IgD-negative memory B cell (primary cell): ENCODE data around the gene MYO1G. TPM values are rescaled to one million over a fixed set of nuclear protein-coding genes. Genes with fewer than 3 reads are reported as not detected.

ENCODE experiments used
- H3K27ac Mint-ChIP-seq, 3 donors: one replicate each; pipeline ENCODE4 v1.8.0; 2020 to 2022; ENCODE audit warnings: mild to moderate bottlenecking in 3 of 3, mixed read lengths in 3 of 3, moderate library complexity in 1 of 3
- H3K27me3 Mint-ChIP-seq: one replicate; pipeline ENCODE4 v1.8.0; 2021; ENCODE audit warnings: mixed read lengths
- H3K36me3 Mint-ChIP-seq: one replicate; pipeline ENCODE4 v1.8.0; 2020; ENCODE audit warnings: mild to moderate bottlenecking, mixed read lengths
- H3K4me1 Mint-ChIP-seq, 3 donors: one replicate each; pipeline ENCODE4 v1.8.0; 2020 to 2022; ENCODE audit warnings: mixed read lengths in 3 of 3, mild to moderate bottlenecking in 1 of 3
- H3K4me3 Mint-ChIP-seq, 4 donors: one replicate each; pipeline ENCODE4 v1.8.0; 2020 to 2022; ENCODE audit warnings: mild to moderate bottlenecking in 4 of 4, mixed read lengths in 4 of 4, moderate library complexity in 3 of 4
- H3K9me3 Mint-ChIP-seq, 3 donors: one replicate each; pipeline ENCODE4 v1.8.0; 2020 to 2021; ENCODE audit warnings: mixed read lengths in 3 of 3, mild to moderate bottlenecking in 1 of 3
- polyA plus RNA-seq: library from polyadenylated mRNA; unstranded; fragments of 300-500 nt; fragmentation: Illumina TruSeq; gene quantifications from one replicate; pipeline ENCODE4 v1.2.3, GENCODE V29; 2021

Gene MYO1G
- polyA plus RNA-seq, 1 donor from 2014 or later: 167 TPM

GRCh38 chr7:44989132-44989531, 10.3 kb upstream of the MYO1G start:
- peaks cover 28 to 37% (median 31%) of the 10 kb centered on the region in 3 donors for H3K4me1 Mint-ChIP-seq
- peak overlapping the region in 2 of 4 donors; percentile 22 to 23 for H3K4me3 Mint-ChIP-seq
- H3K36me3 Mint-ChIP-seq: no peaks in the 10 kb centered on the region
- H3K9me3 Mint-ChIP-seq: no peaks in the 10 kb centered on the region
- H3K27me3 Mint-ChIP-seq: no peaks in the 10 kb centered on the region
- H3K27ac Mint-ChIP-seq: peak overlapping the region in 2 of 3 donors; percentile 5 to 34

- H3K4me1 Mint-ChIP-seq: peaks cover 28 to 40% (median 36%) of the 10 kb centered on the region in 3 donors
- no peaks in the 10 kb centered on the region for H3K9me3 Mint-ChIP-seq
- H3K27me3 Mint-ChIP-seq: no peaks in the 10 kb centered on the region
- peak overlapping the region in 2 of 4 donors; percentile 22 to 32 for H3K4me3 Mint-ChIP-seq
- peak overlapping the region in 2 of 3 donors; percentile 5 to 34 for H3K27ac Mint-ChIP-seq
- no peaks in the 10 kb centered on the region for H3K36me3 Mint-ChIP-seq
Measured at GRCh38 chr7:44988701-44989100, 9.9 kb upstream of the MYO1G start.

GRCh38 chr7:44987996-44988395, 9.2 kb upstream of the MYO1G start:
- H3K9me3 Mint-ChIP-seq: no peaks in the 10 kb centered on the region
- H3K36me3 Mint-ChIP-seq: no peaks in the 10 kb centered on the region
- no peaks in the 10 kb centered on the region for H3K27me3 Mint-ChIP-seq
- peaks cover 28 to 45% (median 36%) of the 10 kb centered on the region in 3 donors for H3K4me1 Mint-ChIP-seq
- H3K27ac Mint-ChIP-seq: peak overlapping the region in 1 of 3 donors; percentile 99
- peak overlapping the region in 2 of 4 donors; percentile 58 to 95 for H3K4me3 Mint-ChIP-seq

GRCh38 chr7:44987457-44987856, 8.6 kb upstream of the MYO1G start:
- Mint-ChIP-seq H3K4me1 (peaks cover 28 to 46% (median 36%) of the 10 kb centered on the region in 3 donors), H3K27me3 (no peaks in the 10 kb centered on the region), H3K36me3 (peaks cover under 1% of the 10 kb centered on the region), H3K27ac (peak overlapping the region in 2 of 3 donors; percentile 97 to 99), H3K4me3 (peak overlapping the region; percentile 94 to 99 (median 96)), H3K9me3 (no peaks in the 10 kb centered on the region)

GRCh38 chr7:44986218-44987053, 7.6 kb upstream of the MYO1G start:
- H3K4me1 Mint-ChIP-seq: peaks cover 28 to 50% (median 39%) of the 10 kb centered on the region in 3 donors
- H3K27me3 Mint-ChIP-seq: no peaks in the 10 kb centered on the region
- peak overlapping the region; percentile 97 to 99 (median 99) for H3K27ac Mint-ChIP-seq
- peak overlapping the region; percentile 94 to 99 (median 96) for H3K4me3 Mint-ChIP-seq
- no peaks in the 10 kb centered on the region for H3K9me3 Mint-ChIP-seq
- peaks cover 1% of the 10 kb centered on the region for H3K36me3 Mint-ChIP-seq

- H3K4me1 Mint-ChIP-seq: peaks cover 32 to 54% (median 41%) of the 10 kb centered on the region in 3 donors
- no peaks in the 10 kb centered on the region for H3K9me3 Mint-ChIP-seq
- H3K27ac Mint-ChIP-seq: peak overlapping the region; percentile 97 to 99 (median 99)
- H3K4me3 Mint-ChIP-seq: peak overlapping the region; percentile 94 to 99 (median 96)
- H3K27me3 Mint-ChIP-seq: no peaks in the 10 kb centered on the region
- H3K36me3 Mint-ChIP-seq: peaks cover 3% of the 10 kb centered on the region
Measured at GRCh38 chr7:44985900-44986217, 7.0 kb upstream of the MYO1G start.

- Mint-ChIP-seq H3K9me3 (no peaks in the 10 kb centered on the region), H3K27ac (peak overlapping the region; percentile 97 to 99 (median 99)), H3K36me3 (peaks cover 3% of the 10 kb centered on the region), H3K4me3 (peak overlapping the region; percentile 94 to 99 (median 96)), H3K4me1 (peaks cover 39 to 60% (median 48%) of the 10 kb centered on the region in 3 donors), H3K27me3 (no peaks in the 10 kb centered on the region)
Measured at GRCh38 chr7:44985033-44985695, 6.3 kb upstream of the MYO1G start.

GRCh38 chr7:44984478-44984758, 5.6 kb upstream of the MYO1G start:
- Mint-ChIP-seq H3K9me3 (no peaks in the 10 kb centered on the region), H3K4me3 (peak overlapping the region; percentile 1 to 99 (median 56)), H3K27ac (peak overlapping the region; percentile 12 to 99 (median 99)), H3K27me3 (no peaks in the 10 kb centered on the region), H3K36me3 (peaks cover 3% of the 10 kb centered on the region), H3K4me1 (peaks cover 44 to 61% (median 53%) of the 10 kb centered on the region in 3 donors)

GRCh38 chr7:44983742-44984477, 5.1 kb upstream of the MYO1G start:
- Mint-ChIP-seq H3K9me3 (no peaks in the 10 kb centered on the region), H3K36me3 (peaks cover 3% of the 10 kb centered on the region), H3K4me3 (peak overlapping the region in 3 of 4 donors; percentile 18 to 99 (median 95)), H3K4me1 (peaks cover 49 to 64% (median 54%) of the 10 kb centered on the region in 3 donors), H3K27ac (peak overlapping the region; percentile 12 to 99 (median 99)), H3K27me3 (peaks cover 2% of the 10 kb centered on the region)

- H3K27ac Mint-ChIP-seq: peak overlapping the region in 1 of 3 donors; percentile 99
- H3K9me3 Mint-ChIP-seq: no peaks in the 10 kb centered on the region
- H3K36me3 Mint-ChIP-seq: peaks cover 3% of the 10 kb centered on the region
- peaks cover 2% of the 10 kb centered on the region for H3K27me3 Mint-ChIP-seq
- peaks cover 49 to 64% (median 50%) of the 10 kb centered on the region in 3 donors for H3K4me1 Mint-ChIP-seq
- peak overlapping the region in 1 of 4 donors; percentile 95 for H3K4me3 Mint-ChIP-seq
Measured at GRCh38 chr7:44982970-44983369, 4.2 kb upstream of the MYO1G start.

GRCh38 chr7:44982535-44982923, 3.7 kb upstream of the MYO1G start:
- H3K9me3 Mint-ChIP-seq: no peaks in the 10 kb centered on the region
- H3K36me3 Mint-ChIP-seq: peaks cover 3% of the 10 kb centered on the region
- H3K27ac Mint-ChIP-seq: peak overlapping the region in 1 of 3 donors; percentile 67
- H3K4me1 Mint-ChIP-seq: peaks cover 53 to 60% (median 53%) of the 10 kb centered on the region in 3 donors
- H3K4me3 Mint-ChIP-seq: peak overlapping the region in 1 of 4 donors; percentile 43
- peaks cover 2% of the 10 kb centered on the region for H3K27me3 Mint-ChIP-seq

- H3K36me3 Mint-ChIP-seq: peaks cover 3% of the 10 kb centered on the region
- H3K27me3 Mint-ChIP-seq: peaks cover 2% of the 10 kb centered on the region
- peak overlapping the region; percentile 93 to 96 (median 95) for H3K27ac Mint-ChIP-seq
- no peaks in the 10 kb centered on the region for H3K9me3 Mint-ChIP-seq
- H3K4me3 Mint-ChIP-seq: peak overlapping the region; percentile 66 to 99 (median 90)
- H3K4me1 Mint-ChIP-seq: peaks cover 44 to 59% (median 45%) of the 10 kb centered on the region in 3 donors
Measured at GRCh38 chr7:44981035-44981706, 2.4 kb upstream of the MYO1G start.

GRCh38 chr7:44980393-44981034, 1.7 kb upstream of the MYO1G start:
- peaks cover 39 to 53% (median 40%) of the 10 kb centered on the region in 3 donors for H3K4me1 Mint-ChIP-seq
- H3K4me3 Mint-ChIP-seq: peak overlapping the region; percentile 66 to 99 (median 90)
- peaks cover 3% of the 10 kb centered on the region for H3K36me3 Mint-ChIP-seq
- peaks cover 2% of the 10 kb centered on the region for H3K27me3 Mint-ChIP-seq
- H3K9me3 Mint-ChIP-seq: no peaks in the 10 kb centered on the region
- peak overlapping the region; percentile 93 to 96 (median 95) for H3K27ac Mint-ChIP-seq
